Immature natural killer cell (primary cell): ENCODE measurements around the gene CYP19A1. TPM values are rescaled to one million over a fixed set of nuclear protein-coding genes. Genes with fewer than 3 reads are reported as not detected.

Source experiments
- DNase-seq, 3 donors: peaks; one replicate each; pipeline ENCODE4 v3.0.0; 2022; ENCODE audit warnings: mixed read lengths in 1 of 3
- H3K27ac Mint-ChIP-seq, 6 donors: one replicate each; pipeline ENCODE4 v1.8.0; 2020; ENCODE audit warnings: mixed read lengths in 6 of 6, mild to moderate bottlenecking in 5 of 6, inconsistent platforms in 4 of 6, moderate library complexity in 3 of 6
- H3K27me3 Mint-ChIP-seq, 3 donors: one replicate each; pipeline ENCODE4 v1.8.0; 2020 to 2021; ENCODE audit warnings: low read depth in 3 of 3, mild to moderate bottlenecking in 3 of 3, mixed read lengths in 3 of 3, moderate library complexity in 3 of 3, inconsistent platforms in 1 of 3
- H3K36me3 Mint-ChIP-seq, 3 donors: one replicate each; pipeline ENCODE4 v1.8.0; 2020; ENCODE audit warnings: mixed read lengths in 3 of 3, inconsistent platforms in 2 of 3, mild to moderate bottlenecking in 2 of 3
- H3K4me1 Mint-ChIP-seq, 2 donors: one replicate each; pipeline ENCODE4 v1.8.0; 2020; ENCODE audit warnings: inconsistent platforms in 2 of 2, mild to moderate bottlenecking in 2 of 2, mixed read lengths in 2 of 2, moderate library complexity in 1 of 2
- H3K4me3 Mint-ChIP-seq, 5 donors: one replicate each; pipeline ENCODE4 v1.8.0; 2020; ENCODE audit warnings: mild to moderate bottlenecking in 5 of 5, mixed read lengths in 5 of 5, inconsistent platforms in 3 of 5, moderate library complexity in 3 of 5
- H3K9me3 Mint-ChIP-seq, 6 donors: one replicate each; pipeline ENCODE4 v1.8.0; 2020; ENCODE audit warnings: mild to moderate bottlenecking in 6 of 6, mixed read lengths in 6 of 6, inconsistent platforms in 4 of 6, moderate library complexity in 3 of 6
- polyA plus RNA-seq, 3 donors: library from polyadenylated mRNA; unstranded; fragments of 300-500 nt; fragmentation: Illumina TruSeq; gene quantifications; one replicate each; pipeline ENCODE4 v1.2.3, GENCODE V29; 2021

CYP19A1 gene
- polyA plus RNA-seq, 3 donors from 2014 or later: not detected

- H3K4me1 Mint-ChIP-seq: no peaks in the 10 kb centered on the region
- H3K27me3 Mint-ChIP-seq: peaks cover 0 to 4% (median 3%) of the 10 kb centered on the region in 3 donors
- DNase-seq: no peak
- H3K27ac Mint-ChIP-seq: no peak overlapping the region
- peaks cover 0 to 1% (median 0%) of the 10 kb centered on the region in 6 donors for H3K9me3 Mint-ChIP-seq
- H3K4me3 Mint-ChIP-seq: no peak overlapping the region
- no peaks in the 10 kb centered on the region for H3K36me3 Mint-ChIP-seq
Observed at GRCh38 chr15:51328926-51329325, 9.5 kb downstream of the CYP19A1 start.

- Mint-ChIP-seq H3K27me3 (peaks cover 0 to 4% (median 3%) of the 10 kb centered on the region in 3 donors), H3K9me3 (peaks cover 0 to 1% (median 0%) of the 10 kb centered on the region in 6 donors), H3K4me3 (no peak overlapping the region), H3K4me1 (no peaks in the 10 kb centered on the region), H3K27ac (no peak overlapping the region), H3K36me3 (no peaks in the 10 kb centered on the region)
- no peak for DNase-seq
Observed at GRCh38 chr15:51327081-51327480, 11.3 kb downstream of the CYP19A1 start.

- no peak overlapping the region for H3K4me3 Mint-ChIP-seq
- DNase-seq: no peak
- no peaks in the 10 kb centered on the region for H3K36me3 Mint-ChIP-seq
- H3K27me3 Mint-ChIP-seq: peaks cover 2 to 4% (median 3%) of the 10 kb centered on the region in 3 donors
- peaks cover 0 to 1% (median 0%) of the 10 kb centered on the region in 6 donors for H3K9me3 Mint-ChIP-seq
- no peak overlapping the region for H3K27ac Mint-ChIP-seq
- H3K4me1 Mint-ChIP-seq: no peaks in the 10 kb centered on the region
Observed at GRCh38 chr15:51325167-51325566, 13.2 kb downstream of the CYP19A1 start.

- Mint-ChIP-seq H3K4me1 (no peaks in the 10 kb centered on the region), H3K27ac (no peak overlapping the region), H3K36me3 (no peaks in the 10 kb centered on the region), H3K9me3 (no peaks in the 10 kb centered on the region), H3K4me3 (no peak overlapping the region), H3K27me3 (peaks cover 0 to 2% (median under 1%) of the 10 kb centered on the region in 3 donors)
- DNase-seq: no peak
Observed at GRCh38 chr15:51323749-51324148, 14.6 kb downstream of the CYP19A1 start.

GRCh38 chr15:51322621-51323296 lies 15.6 kb downstream of the CYP19A1 start:
- Mint-ChIP-seq H3K9me3 (no peaks in the 10 kb centered on the region), H3K27me3 (peaks cover 0 to 2% (median 0%) of the 10 kb centered on the region in 3 donors), H3K4me3 (no peak overlapping the region), H3K36me3 (no peaks in the 10 kb centered on the region), H3K27ac (no peak overlapping the region), H3K4me1 (no peaks in the 10 kb centered on the region)
- no peak for DNase-seq

GRCh38 chr15:51321316-51321715 lies 17.1 kb downstream of the CYP19A1 start:
- H3K27me3 Mint-ChIP-seq: peaks cover 0 to 2% (median 0%) of the 10 kb centered on the region in 3 donors
- no peak for DNase-seq
- H3K36me3 Mint-ChIP-seq: no peaks in the 10 kb centered on the region
- no peak overlapping the region for H3K27ac Mint-ChIP-seq
- H3K9me3 Mint-ChIP-seq: no peaks in the 10 kb centered on the region
- no peak overlapping the region for H3K4me3 Mint-ChIP-seq
- H3K4me1 Mint-ChIP-seq: no peaks in the 10 kb centered on the region

GRCh38 chr15:51320843-51321242 lies 17.6 kb downstream of the CYP19A1 start:
- H3K36me3 Mint-ChIP-seq: no peaks in the 10 kb centered on the region
- H3K27me3 Mint-ChIP-seq: peaks cover 0 to 2% (median 0%) of the 10 kb centered on the region in 3 donors
- DNase-seq: no peak
- H3K4me1 Mint-ChIP-seq: no peaks in the 10 kb centered on the region
- H3K4me3 Mint-ChIP-seq: no peak overlapping the region
- H3K9me3 Mint-ChIP-seq: no peaks in the 10 kb centered on the region
- no peak overlapping the region for H3K27ac Mint-ChIP-seq

GRCh38 chr15:51319539-51319938 lies 18.9 kb downstream of the CYP19A1 start:
- H3K9me3 Mint-ChIP-seq: no peaks in the 10 kb centered on the region
- no peaks in the 10 kb centered on the region for H3K4me1 Mint-ChIP-seq
- H3K36me3 Mint-ChIP-seq: no peaks in the 10 kb centered on the region
- DNase-seq: no peak
- H3K4me3 Mint-ChIP-seq: no peak overlapping the region
- peaks cover 0 to 3% (median 2%) of the 10 kb centered on the region in 3 donors for H3K27me3 Mint-ChIP-seq
- no peak overlapping the region for H3K27ac Mint-ChIP-seq

GRCh38 chr15:51318382-51319150 lies 19.8 kb downstream of the CYP19A1 start:
- Mint-ChIP-seq H3K4me1 (no peaks in the 10 kb centered on the region), H3K36me3 (no peaks in the 10 kb centered on the region), H3K4me3 (no peak overlapping the region)

GRCh38 chr15:51316636-51317035 lies 21.8 kb downstream of the CYP19A1 start:
- DNase-seq: no peak
- no peak overlapping the region for H3K4me3 Mint-ChIP-seq
- H3K9me3 Mint-ChIP-seq: no peaks in the 10 kb centered on the region
- no peaks in the 10 kb centered on the region for H3K4me1 Mint-ChIP-seq
- H3K27me3 Mint-ChIP-seq: peaks cover 4 to 5% (median 5%) of the 10 kb centered on the region in 3 donors
- no peaks in the 10 kb centered on the region for H3K36me3 Mint-ChIP-seq
- H3K27ac Mint-ChIP-seq: no peak overlapping the region

More at GRCh38 chr15:51318382-51319150, 19.8 kb downstream of the CYP19A1 start:
- H3K27me3 Mint-ChIP-seq: peaks cover 0 to 5% (median 2%) of the 10 kb centered on the region in 3 donors
- no peak overlapping the region for H3K27ac Mint-ChIP-seq
- DNase-seq: no peak
- no peaks in the 10 kb centered on the region for H3K9me3 Mint-ChIP-seq

- H3K36me3 Mint-ChIP-seq: no peaks in the 10 kb centered on the region
- H3K27ac Mint-ChIP-seq: no peak overlapping the region
Observed at GRCh38 chr15:51315726-51316125, 22.7 kb downstream of the CYP19A1 start.

GRCh38 chr15:51314391-51315337 lies 23.7 kb downstream of the CYP19A1 start:
- no peak for DNase-seq
- no peaks in the 10 kb centered on the region for H3K36me3 Mint-ChIP-seq
- H3K27me3 Mint-ChIP-seq: peaks cover 3 to 5% (median 4%) of the 10 kb centered on the region in 3 donors
- H3K9me3 Mint-ChIP-seq: no peaks in the 10 kb centered on the region
- H3K27ac Mint-ChIP-seq: no peak overlapping the region
- no peaks in the 10 kb centered on the region for H3K4me1 Mint-ChIP-seq
- no peak overlapping the region for H3K4me3 Mint-ChIP-seq

More at GRCh38 chr15:51315726-51316125, 22.7 kb downstream of the CYP19A1 start:
- H3K9me3 Mint-ChIP-seq: no peaks in the 10 kb centered on the region
- DNase-seq: no peak
- H3K4me3 Mint-ChIP-seq: no peak overlapping the region
- peaks cover 3 to 5% (median 4%) of the 10 kb centered on the region in 3 donors for H3K27me3 Mint-ChIP-seq
- H3K4me1 Mint-ChIP-seq: no peaks in the 10 kb centered on the region

GRCh38 chr15:51313644-51314280 lies 24.6 kb downstream of the CYP19A1 start:
- no peaks in the 10 kb centered on the region for H3K9me3 Mint-ChIP-seq
- H3K4me1 Mint-ChIP-seq: no peaks in the 10 kb centered on the region
- H3K27ac Mint-ChIP-seq: no peak overlapping the region
- H3K27me3 Mint-ChIP-seq: peaks cover 3 to 7% (median 5%) of the 10 kb centered on the region in 3 donors
- no peaks in the 10 kb centered on the region for H3K36me3 Mint-ChIP-seq
- DNase-seq: no peak
- no peak overlapping the region for H3K4me3 Mint-ChIP-seq
